SK-N-SH treated with all-trans-retinoic acid at 6 μM for 48 hours (cell line): ENCODE data around the gene UPK3A.

Experiments used
- ATAC-seq: fragments of 200-7000 bp; cut with Tn5 transposase; 3 replicates; pipeline ENCODE4 v1.9.1; 2020; ENCODE audit warnings: mild to moderate bottlenecking, moderate library complexity
- ARNTL ChIP-seq: fragments of 450-650 bp; formaldehyde crosslinking; IDR thresholded peaks from 2 replicates; pipeline ENCODE4 v1.5.0; 2020; ENCODE audit warnings: low read depth, mild to moderate bottlenecking, moderate library complexity, borderline replicate concordance
- CSDC2 ChIP-seq: fragments of 250-450 bp; sonication (Bioruptor Pico); IDR thresholded peaks from 2 replicates; pipeline ENCODE4 v1.5.0; 2020; ENCODE audit warnings: mild to moderate bottlenecking, moderate library complexity
- CSRNP3 ChIP-seq: fragments of 250-450 bp; sonication (Bioruptor Pico); IDR thresholded peaks from 2 replicates; pipeline ENCODE4 v1.5.1; 2021; ENCODE audit warnings: mild to moderate bottlenecking, moderate library complexity
- ESRRG ChIP-seq: fragments of 250-450 bp; sonication (Bioruptor Pico); IDR thresholded peaks from 2 replicates; pipeline ENCODE4 v1.6.1; 2021; ENCODE audit warnings: mild to moderate bottlenecking
- GLIS3 ChIP-seq: fragments of 250-450 bp; sonication (Bioruptor Pico); IDR thresholded peaks from 2 replicates; pipeline ENCODE4 v1.5.0; 2020; ENCODE audit warnings: mild to moderate bottlenecking, moderate library complexity
- OSR1 ChIP-seq: fragments of 250-450 bp; sonication (Bioruptor Pico); IDR thresholded peaks from 2 replicates; pipeline ENCODE4 v1.8.0; 2022; ENCODE audit warnings: moderate library complexity, mild to moderate bottlenecking, inconsistent platforms
- PPARA ChIP-seq: fragments of 250-450 bp; sonication (Bioruptor Pico); IDR thresholded peaks from 2 replicates; pipeline ENCODE4 v1.5.0; 2020; ENCODE audit warnings: mild to moderate bottlenecking, borderline replicate concordance
- RARB ChIP-seq: fragments of 250-450 bp; sonication (Bioruptor Pico); IDR thresholded peaks from 2 replicates; pipeline ENCODE4 v1.8.0; 2021; ENCODE audit warnings: mild to moderate bottlenecking, moderate library complexity
- TCF4 ChIP-seq: fragments of 250-450 bp; sonication (Bioruptor Pico); IDR thresholded peaks from 2 replicates; pipeline ENCODE4 v1.8.0; 2021; ENCODE audit warnings: mild to moderate bottlenecking, moderate library complexity, borderline replicate concordance
- TOX ChIP-seq: fragments of 250-450 bp; sonication (Bioruptor Pico); IDR thresholded peaks from 2 replicates; pipeline ENCODE4 v1.8.0; 2021; ENCODE audit warnings: mild to moderate bottlenecking, moderate library complexity, borderline replicate concordance
- ZFP3 ChIP-seq: fragments of 250-450 bp; sonication (Bioruptor Pico); IDR thresholded peaks from 2 replicates; pipeline ENCODE4 v1.5.0; 2020; ENCODE audit warnings: mild to moderate bottlenecking, moderate library complexity
- ZFP30 ChIP-seq: fragments of 450-650 bp; formaldehyde crosslinking; IDR thresholded peaks from 2 replicates; pipeline ENCODE4 v1.5.0; 2022; ENCODE audit warnings: mild to moderate bottlenecking, moderate library complexity
- ZNF565 ChIP-seq: fragments of 450-650 bp; formaldehyde crosslinking; conservative IDR thresholded peaks from 2 replicates; pipeline ENCODE4 v1.5.0; 2020; ENCODE audit warnings: low read depth, mild to moderate bottlenecking, moderate library complexity
- ZNF70 ChIP-seq: fragments of 450-650 bp; formaldehyde crosslinking; IDR thresholded peaks from 2 replicates; pipeline ENCODE4 v1.5.0; 2020; ENCODE audit warnings: mild to moderate bottlenecking, moderate library complexity
- ZNF8 ChIP-seq: fragments of 450-650 bp; formaldehyde crosslinking; IDR thresholded peaks from 2 replicates; pipeline ENCODE4 v1.5.0; 2020; ENCODE audit warnings: mild to moderate bottlenecking, moderate library complexity
- TF ChIP-seq, protein P1 (sequence below): fragments of 250-450 bp; sonication (Bioruptor Pico); IDR thresholded peaks from 2 replicates; pipeline ENCODE4 v1.5.0; 2020; ENCODE audit warnings: mild to moderate bottlenecking, moderate library complexity
- TF ChIP-seq, protein P2 (sequence below): fragments of 250-450 bp; sonication (Bioruptor Pico); IDR thresholded peaks from 2 replicates; pipeline ENCODE4 v1.8.0; 2021; ENCODE audit warnings: low read depth, mild to moderate bottlenecking, moderate library complexity, borderline replicate concordance
- TF ChIP-seq, protein P3 (sequence below): fragments of 250-450 bp; sonication (Bioruptor Pico); IDR thresholded peaks from 2 replicates; pipeline ENCODE4 v1.8.0; 2020; ENCODE audit warnings: mild to moderate bottlenecking, moderate library complexity, borderline replicate concordance

Gene UPK3A

DNA sequence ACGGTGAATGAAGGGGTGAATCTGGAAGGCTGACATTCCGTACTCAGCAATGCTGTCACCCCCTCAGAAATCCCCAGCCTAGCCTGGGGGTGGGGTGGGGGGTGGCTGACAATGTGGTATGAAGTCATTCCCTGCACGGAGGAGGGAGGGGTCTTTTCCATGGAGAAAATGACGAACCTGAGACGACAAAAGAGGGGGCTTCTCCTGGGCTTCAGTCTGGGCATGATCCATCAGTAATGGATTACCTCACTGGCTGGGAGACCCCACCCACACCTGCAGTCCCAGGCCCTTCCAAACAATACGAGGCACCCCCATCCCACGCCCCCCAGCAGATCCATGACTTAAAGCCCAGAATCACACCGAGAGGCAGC lies 45.1 kb upstream of the UPK3A start:
- TF ChIP-seq CSDC2 (CRISPR knock-in tag) (no peak), TCF4 (CRISPR knock-in tag) (no peak), ZFP3 (CRISPR knock-in tag) (no peak), CSRNP3 (no peak), ZNF70 (no peak), RARB (CRISPR knock-in tag) (no peak), OSR1 (CRISPR knock-in tag) (no peak), GLIS3 (CRISPR knock-in tag) (no peak)
- TF ChIP-seq, protein P1, sequence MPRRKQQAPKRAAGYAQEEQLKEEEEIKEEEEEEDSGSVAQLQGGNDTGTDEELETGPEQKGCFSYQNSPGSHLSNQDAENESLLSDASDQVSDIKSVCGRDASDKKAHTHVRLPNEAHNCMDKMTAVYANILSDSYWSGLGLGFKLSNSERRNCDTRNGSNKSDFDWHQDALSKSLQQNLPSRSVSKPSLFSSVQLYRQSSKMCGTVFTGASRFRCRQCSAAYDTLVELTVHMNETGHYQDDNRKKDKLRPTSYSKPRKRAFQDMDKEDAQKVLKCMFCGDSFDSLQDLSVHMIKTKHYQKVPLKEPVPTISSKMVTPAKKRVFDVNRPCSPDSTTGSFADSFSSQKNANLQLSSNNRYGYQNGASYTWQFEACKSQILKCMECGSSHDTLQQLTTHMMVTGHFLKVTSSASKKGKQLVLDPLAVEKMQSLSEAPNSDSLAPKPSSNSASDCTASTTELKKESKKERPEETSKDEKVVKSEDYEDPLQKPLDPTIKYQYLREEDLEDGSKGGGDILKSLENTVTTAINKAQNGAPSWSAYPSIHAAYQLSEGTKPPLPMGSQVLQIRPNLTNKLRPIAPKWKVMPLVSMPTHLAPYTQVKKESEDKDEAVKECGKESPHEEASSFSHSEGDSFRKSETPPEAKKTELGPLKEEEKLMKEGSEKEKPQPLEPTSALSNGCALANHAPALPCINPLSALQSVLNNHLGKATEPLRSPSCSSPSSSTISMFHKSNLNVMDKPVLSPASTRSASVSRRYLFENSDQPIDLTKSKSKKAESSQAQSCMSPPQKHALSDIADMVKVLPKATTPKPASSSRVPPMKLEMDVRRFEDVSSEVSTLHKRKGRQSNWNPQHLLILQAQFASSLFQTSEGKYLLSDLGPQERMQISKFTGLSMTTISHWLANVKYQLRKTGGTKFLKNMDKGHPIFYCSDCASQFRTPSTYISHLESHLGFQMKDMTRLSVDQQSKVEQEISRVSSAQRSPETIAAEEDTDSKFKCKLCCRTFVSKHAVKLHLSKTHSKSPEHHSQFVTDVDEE (CRISPR knock-in tag), result no peak
- TF ChIP-seq, protein P2, sequence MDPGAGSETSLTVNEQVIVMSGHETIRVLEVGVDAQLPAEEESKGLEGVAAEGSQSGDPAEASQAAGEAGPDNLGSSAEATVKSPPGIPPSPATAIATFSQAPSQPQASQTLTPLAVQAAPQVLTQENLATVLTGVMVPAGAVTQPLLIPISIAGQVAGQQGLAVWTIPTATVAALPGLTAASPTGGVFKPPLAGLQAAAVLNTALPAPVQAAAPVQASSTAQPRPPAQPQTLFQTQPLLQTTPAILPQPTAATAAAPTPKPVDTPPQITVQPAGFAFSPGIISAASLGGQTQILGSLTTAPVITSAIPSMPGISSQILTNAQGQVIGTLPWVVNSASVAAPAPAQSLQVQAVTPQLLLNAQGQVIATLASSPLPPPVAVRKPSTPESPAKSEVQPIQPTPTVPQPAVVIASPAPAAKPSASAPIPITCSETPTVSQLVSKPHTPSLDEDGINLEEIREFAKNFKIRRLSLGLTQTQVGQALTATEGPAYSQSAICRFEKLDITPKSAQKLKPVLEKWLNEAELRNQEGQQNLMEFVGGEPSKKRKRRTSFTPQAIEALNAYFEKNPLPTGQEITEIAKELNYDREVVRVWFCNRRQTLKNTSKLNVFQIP (CRISPR knock-in tag), result no peak
- no peak for ATAC-seq

DNA sequence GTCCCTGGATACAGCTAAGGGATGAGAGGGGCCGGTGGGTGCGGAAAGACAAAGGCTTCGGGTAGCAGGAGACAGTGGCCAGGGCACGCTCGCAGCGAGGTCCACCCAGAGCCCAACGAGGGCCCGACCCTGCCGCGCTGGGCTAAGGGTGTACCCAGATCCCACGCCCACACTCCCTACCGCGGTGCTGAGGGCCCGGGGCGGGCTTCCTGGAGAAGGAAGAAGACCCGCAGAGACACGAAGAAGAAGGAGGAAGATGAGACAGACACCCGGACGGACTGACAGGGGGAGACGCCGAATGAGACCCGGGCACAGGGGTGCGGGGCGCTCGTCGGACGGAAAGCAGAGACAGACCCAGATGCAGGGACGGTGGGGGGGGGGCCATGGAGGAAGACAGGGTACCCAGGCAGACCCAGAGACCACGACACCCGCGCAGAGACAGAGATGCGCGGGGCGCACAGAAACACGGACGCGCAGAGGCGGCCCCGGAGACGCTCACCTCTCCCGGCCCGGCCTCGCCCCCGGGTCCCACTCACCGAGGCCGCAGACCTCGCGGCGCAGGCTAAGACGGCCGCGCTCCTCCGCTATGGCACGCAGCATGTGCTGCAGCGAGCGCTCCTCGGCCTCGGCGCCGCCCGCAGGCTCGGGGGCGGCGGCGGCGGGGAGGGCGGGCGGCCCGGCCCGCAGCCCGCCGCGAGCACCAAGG lies 44.5 kb upstream of the UPK3A start:
- TF ChIP-seq PPARA (CRISPR knock-in tag) (no peak), ARNTL (no peak), ZNF565 (CRISPR knock-in tag) (no peak), TOX (CRISPR knock-in tag) (no peak), TCF4 (CRISPR knock-in tag) (no peak)
- peak; percentile 76 for ATAC-seq

- peak; percentile 53 for ATAC-seq
- TF ChIP-seq, protein P1 (CRISPR knock-in tag), result no peak
- no peak for TF ChIP-seq ESRRG (CRISPR knock-in tag)
- no peak for TF ChIP-seq ZNF8 (CRISPR knock-in tag)
- TF ChIP-seq, protein P3, sequence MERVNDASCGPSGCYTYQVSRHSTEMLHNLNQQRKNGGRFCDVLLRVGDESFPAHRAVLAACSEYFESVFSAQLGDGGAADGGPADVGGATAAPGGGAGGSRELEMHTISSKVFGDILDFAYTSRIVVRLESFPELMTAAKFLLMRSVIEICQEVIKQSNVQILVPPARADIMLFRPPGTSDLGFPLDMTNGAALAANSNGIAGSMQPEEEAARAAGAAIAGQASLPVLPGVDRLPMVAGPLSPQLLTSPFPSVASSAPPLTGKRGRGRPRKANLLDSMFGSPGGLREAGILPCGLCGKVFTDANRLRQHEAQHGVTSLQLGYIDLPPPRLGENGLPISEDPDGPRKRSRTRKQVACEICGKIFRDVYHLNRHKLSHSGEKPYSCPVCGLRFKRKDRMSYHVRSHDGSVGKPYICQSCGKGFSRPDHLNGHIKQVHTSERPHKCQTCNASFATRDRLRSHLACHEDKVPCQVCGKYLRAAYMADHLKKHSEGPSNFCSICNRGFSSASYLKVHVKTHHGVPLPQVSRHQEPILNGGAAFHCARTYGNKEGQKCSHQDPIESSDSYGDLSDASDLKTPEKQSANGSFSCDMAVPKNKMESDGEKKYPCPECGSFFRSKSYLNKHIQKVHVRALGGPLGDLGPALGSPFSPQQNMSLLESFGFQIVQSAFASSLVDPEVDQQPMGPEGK (CRISPR knock-in tag), result no peak
- TF ChIP-seq ZNF70, result no peak
- no peak for TF ChIP-seq RARB (CRISPR knock-in tag)
- TF ChIP-seq CSRNP3, result no peak
- no peak for TF ChIP-seq TOX (CRISPR knock-in tag)
- TF ChIP-seq ZFP30 (CRISPR knock-in tag), result no peak
Measured at GRCh38 chr22:45240810-45241631, 43.7 kb upstream of the UPK3A start, which contains the start of gene KIAA0930. Gene KIAA0930 (minus strand): TSS chr22:45240894. CDS start chr22:45240703, 191 bp downstream.
